HEK293 (cell line): ENCODE results near the gene CFI.
A peak's percentile ranks its signal among the peaks of the same experiment; 100 is the strongest.
"Not testable (repeated sequence)": the region's sequence is repeated elsewhere in the genome, so short reads cannot be mapped to it uniquely, and the experiment has no call there.

Source experiments
- CTCF ChIA-PET: fragments of 350-600 bp; formaldehyde crosslinking; extraction: SDS; loops from one replicate; lab custom pipeline; 2021; ENCODE audit warnings: antibody characterized with exemption; lab: Yijun Ruan, JAX
- POLR2A ChIA-PET: fragments of 300-600 bp; formaldehyde crosslinking; extraction: SDS; loops from one replicate; lab custom pipeline; 2020; ENCODE audit warnings: antibody characterized with exemption, inconsistent platforms; lab: Yijun Ruan, JAX
- H3K27ac ChIP-seq: fragments of 200-500 bp; sonication (Bioruptor generic); 2 replicates; pipeline ENCODE4 v1.5.1; 2014; ENCODE audit warnings: low read depth, low read length, control low read depth, inconsistent platforms; ENCODE audit errors: extremely low read depth
- H3K36me3 ChIP-seq, 2 experiments: fragments of 200-500 bp in 1 of 2; sonication (Bioruptor generic) in 1 of 2; 1 replicate in 1 of 2; 2 replicates in 1 of 2; pipeline ENCODE4 v1.5.1; 2014 to 2017; ENCODE audit warnings: inconsistent platforms in 2 of 2, low read length in 2 of 2; ENCODE audit not compliant: control insufficient read depth in 2 of 2, insufficient read depth in 1 of 2
- H3K4me1 ChIP-seq: fragments of 200-500 bp; sonication (Bioruptor generic); 2 replicates; pipeline ENCODE4 v1.5.1; 2014; ENCODE audit warnings: mild to moderate bottlenecking, low read length, inconsistent platforms; ENCODE audit not compliant: control insufficient read depth, insufficient read depth
- H3K4me3 ChIP-seq: 2 replicates; pipeline ENCODE4 v1.5.1; 2011; ENCODE audit warnings: low read depth, mild to moderate bottlenecking, control low read depth, low read length, moderate library complexity
- H3K9me3 ChIP-seq: fragments of 200-500 bp; sonication (Bioruptor generic); 2 replicates; pipeline ENCODE4 v1.5.1; 2014; ENCODE audit warnings: low read depth, low read length, inconsistent platforms; ENCODE audit not compliant: control insufficient read depth, insufficient read depth
- MYNN ChIP-seq: fragments of 450-650 bp; formaldehyde crosslinking; IDR thresholded peaks from 2 replicates; pipeline ENCODE4 v1.5.1; 2016; ENCODE audit warnings: missing biosample characterization, missing genetic modification characterization, borderline replicate concordance
- PRDM6 ChIP-seq: fragments of 450-650 bp; formaldehyde crosslinking; IDR thresholded peaks from 2 replicates; pipeline ENCODE4 v1.5.1; 2017; ENCODE audit warnings: missing biosample characterization, missing genetic modification characterization
- SP3 ChIP-seq: fragments of 450-650 bp; formaldehyde crosslinking; IDR thresholded peaks from 2 replicates; pipeline ENCODE4 v1.5.1; 2016; ENCODE audit warnings: missing biosample characterization, missing genetic modification characterization
- TRIM28 ChIP-seq: IDR thresholded peaks from 2 replicates; pipeline ENCODE4 v1.6.1; 2011; ENCODE audit warnings: low read length, control low read depth, borderline replicate concordance
- ZBTB20 ChIP-seq: fragments of 450-650 bp; formaldehyde crosslinking; IDR thresholded peaks from 2 replicates; pipeline ENCODE4 v1.5.1; 2016; ENCODE audit warnings: missing biosample characterization, missing genetic modification characterization
- ZFP3 ChIP-seq: fragments of 450-650 bp; formaldehyde crosslinking; IDR thresholded peaks from 2 replicates; pipeline ENCODE4 v1.5.1; 2016; ENCODE audit warnings: low read depth, missing biosample characterization, missing genetic modification characterization
- ZFP37 ChIP-seq: fragments of 450-650 bp; formaldehyde crosslinking; IDR thresholded peaks from 2 replicates; pipeline ENCODE4 v1.5.1; 2016; ENCODE audit warnings: missing biosample characterization, missing genetic modification characterization
- ZFP41 ChIP-seq: fragments of 450-650 bp; formaldehyde crosslinking; IDR thresholded peaks from 2 replicates; pipeline ENCODE4 v1.5.1; 2016; ENCODE audit warnings: missing biosample characterization, missing genetic modification characterization, borderline replicate concordance
- ZNF248 ChIP-seq: fragments of 450-650 bp; formaldehyde crosslinking; IDR thresholded peaks from 2 replicates; pipeline ENCODE4 v1.5.1; 2017; ENCODE audit warnings: missing biosample characterization, missing genetic modification characterization
- ZNF302 ChIP-seq: fragments of 450-650 bp; formaldehyde crosslinking; IDR thresholded peaks from 2 replicates; pipeline ENCODE4 v1.5.1; 2016; ENCODE audit warnings: missing biosample characterization, missing genetic modification characterization, low read depth
- ZNF433 ChIP-seq: fragments of 450-650 bp; formaldehyde crosslinking; IDR thresholded peaks from 2 replicates; pipeline ENCODE4 v1.5.1; 2016; ENCODE audit warnings: missing biosample characterization, missing genetic modification characterization, low read depth
- ZNF514 ChIP-seq: fragments of 450-650 bp; formaldehyde crosslinking; IDR thresholded peaks from 2 replicates; pipeline ENCODE4 v1.5.1; 2016; ENCODE audit warnings: missing biosample characterization, missing genetic modification characterization
- ZNF624 ChIP-seq: fragments of 450-650 bp; formaldehyde crosslinking; IDR thresholded peaks from 2 replicates; pipeline ENCODE4 v1.5.1; 2017; ENCODE audit warnings: missing biosample characterization, missing genetic modification characterization
- ZNF830 ChIP-seq: fragments of 450-650 bp; IDR thresholded peaks from 2 replicates; pipeline ENCODE4 v1.5.0; 2018; ENCODE audit warnings: missing biosample characterization, missing genetic modification characterization, low read depth, mild to moderate bottlenecking, moderate library complexity
- ZNF843 ChIP-seq: fragments of 450-650 bp; formaldehyde crosslinking; IDR thresholded peaks from 2 replicates; pipeline ENCODE4 v1.5.1; 2016; ENCODE audit warnings: missing biosample characterization, missing genetic modification characterization
- ZSCAN30 ChIP-seq: fragments of 450-650 bp; IDR thresholded peaks from 2 replicates; pipeline ENCODE4 v1.5.1; 2018; ENCODE audit warnings: missing biosample characterization, mild to moderate bottlenecking, missing genetic modification characterization, moderate library complexity
- TF ChIP-seq, protein P1 (sequence below): fragments of 450-650 bp; formaldehyde crosslinking; IDR thresholded peaks from 2 replicates; pipeline ENCODE4 v1.5.1; 2016; ENCODE audit warnings: missing biosample characterization, missing genetic modification characterization
- TF ChIP-seq, protein P2 (sequence below): fragments of 450-650 bp; formaldehyde crosslinking; IDR thresholded peaks from 2 replicates; pipeline ENCODE4 v1.5.1; 2016; ENCODE audit warnings: missing biosample characterization, missing genetic modification characterization

CFI gene

GRCh38 chr4:109787807-109788206, 14.0 kb downstream of the CFI start (continued):
- TF ChIP-seq, protein P1, sequence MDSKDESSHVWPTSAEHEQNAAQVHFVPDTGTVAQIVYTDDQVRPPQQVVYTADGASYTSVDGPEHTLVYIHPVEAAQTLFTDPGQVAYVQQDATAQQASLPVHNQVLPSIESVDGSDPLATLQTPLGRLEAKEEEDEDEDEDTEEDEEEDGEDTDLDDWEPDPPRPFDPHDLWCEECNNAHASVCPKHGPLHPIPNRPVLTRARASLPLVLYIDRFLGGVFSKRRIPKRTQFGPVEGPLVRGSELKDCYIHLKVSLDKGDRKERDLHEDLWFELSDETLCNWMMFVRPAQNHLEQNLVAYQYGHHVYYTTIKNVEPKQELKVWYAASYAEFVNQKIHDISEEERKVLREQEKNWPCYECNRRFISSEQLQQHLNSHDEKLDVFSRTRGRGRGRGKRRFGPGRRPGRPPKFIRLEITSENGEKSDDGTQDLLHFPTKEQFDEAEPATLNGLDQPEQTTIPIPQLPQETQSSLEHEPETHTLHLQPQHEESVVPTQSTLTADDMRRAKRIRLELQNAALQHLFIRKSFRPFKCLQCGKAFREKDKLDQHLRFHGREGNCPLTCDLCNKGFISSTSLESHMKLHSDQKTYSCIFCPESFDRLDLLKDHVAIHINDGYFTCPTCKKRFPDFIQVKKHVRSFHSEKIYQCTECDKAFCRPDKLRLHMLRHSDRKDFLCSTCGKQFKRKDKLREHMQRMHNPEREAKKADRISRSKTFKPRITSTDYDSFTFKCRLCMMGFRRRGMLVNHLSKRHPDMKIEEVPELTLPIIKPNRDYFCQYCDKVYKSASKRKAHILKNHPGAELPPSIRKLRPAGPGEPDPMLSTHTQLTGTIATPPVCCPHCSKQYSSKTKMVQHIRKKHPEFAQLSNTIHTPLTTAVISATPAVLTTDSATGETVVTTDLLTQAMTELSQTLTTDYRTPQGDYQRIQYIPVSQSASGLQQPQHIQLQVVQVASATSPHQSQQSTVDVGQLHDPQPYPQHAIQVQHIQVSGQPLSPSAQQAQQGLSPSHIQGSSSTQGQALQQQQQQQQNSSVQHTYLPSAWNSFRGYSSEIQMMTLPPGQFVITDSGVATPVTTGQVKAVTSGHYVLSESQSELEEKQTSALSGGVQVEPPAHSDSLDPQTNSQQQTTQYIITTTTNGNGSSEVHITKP (tag by site-specific recombination): no peak
- TF ChIP-seq ZFP41 (tag by site-specific recombination): no peak

GRCh38 chr4:109786846-109787245, 15.0 kb downstream of the CFI start:
- POLR2A ChIA-PET: no interaction called here

GRCh38 chr4:109782092-109782491, 19.7 kb downstream of the CFI start:
- CTCF ChIA-PET, H3K9me3 ChIP-seq, H3K4me3 ChIP-seq, H3K4me1 ChIP-seq, H3K36me3 ChIP-seq, POLR2A ChIA-PET, H3K27ac ChIP-seq: not testable (repeated sequence)

More at GRCh38 chr4:109786846-109787245, 15.0 kb downstream of the CFI start:
- TF ChIP-seq ZSCAN30 (tag by site-specific recombination) (no peak), ZNF514 (no peak), ZNF830 (tag by site-specific recombination) (no peak), ZFP3 (no peak), ZNF302 (no peak), TRIM28 (no peak), ZNF433 (tag by site-specific recombination) (no peak), ZNF843 (tag by site-specific recombination) (no peak), MYNN (no peak), ZFP37 (no peak)
- Histone ChIP-seq H3K27ac (no peak overlapping the region), H3K36me3 (no peaks in the 10 kb centered on the region), H3K4me3 (no peak overlapping the region), H3K9me3 (no peaks in the 10 kb centered on the region), H3K4me1 (no peaks in the 10 kb centered on the region)
- CTCF ChIA-PET: no interaction called here

GRCh38 chr4:109764789-109765402, 36.9 kb downstream of the CFI start:
- Histone ChIP-seq H3K27ac (no peak overlapping the region), H3K4me1 (no peaks in the 10 kb centered on the region), H3K36me3 (no peaks in the 10 kb centered on the region), H3K9me3 (no peaks in the 10 kb centered on the region), H3K4me3 (no peak overlapping the region)
- POLR2A ChIA-PET: no interaction called here
- TF ChIP-seq PRDM6 (tag by site-specific recombination): peak; percentile 35; the same call in 1 of the 2 replicates
- no peak for TF ChIP-seq ZNF624
- TF ChIP-seq SP3 (tag by site-specific recombination): no peak
- TF ChIP-seq ZNF248: no peak
- TF ChIP-seq ZBTB20: no peak
- TF ChIP-seq, protein P2, sequence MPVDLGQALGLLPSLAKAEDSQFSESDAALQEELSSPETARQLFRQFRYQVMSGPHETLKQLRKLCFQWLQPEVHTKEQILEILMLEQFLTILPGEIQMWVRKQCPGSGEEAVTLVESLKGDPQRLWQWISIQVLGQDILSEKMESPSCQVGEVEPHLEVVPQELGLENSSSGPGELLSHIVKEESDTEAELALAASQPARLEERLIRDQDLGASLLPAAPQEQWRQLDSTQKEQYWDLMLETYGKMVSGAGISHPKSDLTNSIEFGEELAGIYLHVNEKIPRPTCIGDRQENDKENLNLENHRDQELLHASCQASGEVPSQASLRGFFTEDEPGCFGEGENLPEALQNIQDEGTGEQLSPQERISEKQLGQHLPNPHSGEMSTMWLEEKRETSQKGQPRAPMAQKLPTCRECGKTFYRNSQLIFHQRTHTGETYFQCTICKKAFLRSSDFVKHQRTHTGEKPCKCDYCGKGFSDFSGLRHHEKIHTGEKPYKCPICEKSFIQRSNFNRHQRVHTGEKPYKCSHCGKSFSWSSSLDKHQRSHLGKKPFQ (tag by site-specific recombination): no peak
- CTCF ChIA-PET: interaction anchor here (0.6 kb wide), 1 partner anchor 61 kb away, joined by 3 read pairs; no protein-coding TSS in a partner anchor
